CD4-positive, alpha-beta T cell treated with Interleukin-17A for 4 hours (primary cell): ENCODE results near the gene ARHGEF37.
"Not testable (repeated sequence)": the region's sequence is repeated elsewhere in the genome, so short reads cannot be mapped to it uniquely, and the experiment has no call there.

ENCODE experiments used
- DNase-seq: peaks from one replicate; pipeline ENCODE4 v3.0.0-alpha.2; 2020; ENCODE audit warnings: mixed read lengths

ARHGEF37 gene

GRCh38 chr5:149572170-149572569 lies 9.1 kb upstream of the ARHGEF37 start:
- DNase-seq: no peak

- DNase-seq: no peak
These were observed 8.6 kb upstream of the ARHGEF37 start for GRCh38 chr5:149572576-149573231.

GRCh38 chr5:149575131-149575530 lies 6.2 kb upstream of the ARHGEF37 start:
- DNase-seq: no peak

GRCh38 chr5:149576021-149576420 lies 5.3 kb upstream of the ARHGEF37 start:
- DNase-seq: peak; percentile 7

GRCh38 chr5:149578896-149579295 lies 2.4 kb upstream of the ARHGEF37 start:
- no peak for DNase-seq

- DNase-seq: no peak
These were observed 498 bp upstream of the ARHGEF37 start for GRCh38 chr5:149580808-149581191.

- DNase-seq: no peak
These were observed 852 bp downstream of the ARHGEF37 start for GRCh38 chr5:149581931-149582768.

- no peak for DNase-seq
These were observed 2.1 kb downstream of the ARHGEF37 start for GRCh38 chr5:149583394-149583793.

GRCh38 chr5:149584121-149584520 lies 2.8 kb downstream of the ARHGEF37 start:
- DNase-seq: no peak

GRCh38 chr5:149585910-149586309 lies 4.6 kb downstream of the ARHGEF37 start:
- no peak for DNase-seq

GRCh38 chr5:149586708-149587318 lies 5.5 kb downstream of the ARHGEF37 start:
- DNase-seq: no peak

GRCh38 chr5:149588936-149589335 lies 7.6 kb downstream of the ARHGEF37 start:
- DNase-seq: no peak

GRCh38 chr5:149593370-149593769 lies 12.1 kb downstream of the ARHGEF37 start:
- DNase-seq: no peak

GRCh38 chr5:149594206-149594895 lies 13.1 kb downstream of the ARHGEF37 start:
- no peak for DNase-seq

GRCh38 chr5:149595105-149595504 lies 13.8 kb downstream of the ARHGEF37 start:
- not testable (repeated sequence) for DNase-seq

GRCh38 chr5:149596712-149597111 lies 15.4 kb downstream of the ARHGEF37 start:
- no peak for DNase-seq

GRCh38 chr5:149597618-149598017 lies 16.3 kb downstream of the ARHGEF37 start:
- DNase-seq: no peak

GRCh38 chr5:149598234-149598633 lies 16.9 kb downstream of the ARHGEF37 start:
- DNase-seq: not testable (repeated sequence)

GRCh38 chr5:149598966-149599365 lies 17.7 kb downstream of the ARHGEF37 start:
- DNase-seq: no peak

- no peak for DNase-seq
These were observed 18.1 kb downstream of the ARHGEF37 start for GRCh38 chr5:149599375-149599774.

GRCh38 chr5:149600932-149601331 lies 19.6 kb downstream of the ARHGEF37 start:
- no peak for DNase-seq

- DNase-seq: no peak
These were observed 21.9 kb downstream of the ARHGEF37 start for GRCh38 chr5:149603210-149603609.

- DNase-seq: no peak
These were observed 22.6 kb downstream of the ARHGEF37 start for GRCh38 chr5:149603920-149604319.
